Measurements from ENCODE around the gene TECPR2.

TECPR2 gene

GRCh38 chr14:102479107-102479506 is 116.4 kb downstream of the TECPR2 start:
- no peak for DNase-seq

- DNase-seq: no peak
Measured at GRCh38 chr14:102479777-102480176, 117.0 kb downstream of the TECPR2 start.

GRCh38 chr14:102481371-102481770 is 118.6 kb downstream of the TECPR2 start:
- no peak for DNase-seq

GRCh38 chr14:102481791-102482238 is 119.1 kb downstream of the TECPR2 start:
- no peak for DNase-seq

GRCh38 chr14:102484316-102484715 is 121.6 kb downstream of the TECPR2 start:
- no peak for DNase-seq

- DNase-seq: no peak
Measured at GRCh38 chr14:102485693-102486512, 123.2 kb downstream of the TECPR2 start.

- no peak for DNase-seq
Measured at GRCh38 chr14:102486513-102487203, 123.9 kb downstream of the TECPR2 start.

- DNase-seq: no peak
Measured at GRCh38 chr14:102487204-102487577, 124.5 kb downstream of the TECPR2 start.

- no peak for DNase-seq
Measured at GRCh38 chr14:102490456-102490855, 127.7 kb downstream of the TECPR2 start.

- no peak for DNase-seq
Measured at GRCh38 chr14:102491366-102491765, 128.6 kb downstream of the TECPR2 start.

GRCh38 chr14:102491786-102492530 is 129.2 kb downstream of the TECPR2 start:
- no peak for DNase-seq

- DNase-seq: no peak
Measured at GRCh38 chr14:102492531-102492910, 129.8 kb downstream of the TECPR2 start.

- DNase-seq: no peak
Measured at GRCh38 chr14:102493096-102493495, 130.4 kb downstream of the TECPR2 start.

GRCh38 chr14:102493585-102493984 is 130.8 kb downstream of the TECPR2 start:
- DNase-seq: no peak

GRCh38 chr14:102495491-102496330 is 133.0 kb downstream of the TECPR2 start:
- DNase-seq: no peak

GRCh38 chr14:102496331-102496691 is 133.6 kb downstream of the TECPR2 start:
- no peak for DNase-seq

- no peak for DNase-seq
Measured at GRCh38 chr14:102496958-102497744, 134.4 kb downstream of the TECPR2 start.

- DNase-seq: no peak
Measured at GRCh38 chr14:102497998-102498677, 135.4 kb downstream of the TECPR2 start.

- no peak for DNase-seq
Measured at GRCh38 chr14:102498678-102499265, 136.0 kb downstream of the TECPR2 start.

- DNase-seq: no peak
Measured at GRCh38 chr14:102499401-102500157, 136.8 kb downstream of the TECPR2 start.
